ACC112 (cell line): ENCODE data around the gene COQ10B.

ENCODE experiments used
- H2AFZ ChIP-seq: fragments of 200-600 bp; sonication (generic); one replicate; pipeline ENCODE4 v1.6.0; 2017; ENCODE audit warnings: antibody characterized with exemption, low read length; ENCODE audit not compliant: unreplicated experiment
- H3K27ac ChIP-seq: fragments of 200-600 bp; sonication (generic); 2 replicates; pipeline ENCODE4 v1.5.1; 2014; ENCODE audit warnings: low read depth, mild to moderate bottlenecking, antibody characterized with exemption, low read length, moderate library complexity
- H3K27me3 ChIP-seq: fragments of 200-600 bp; sonication (generic); 2 replicates; pipeline ENCODE4 v1.6.1; 2014; ENCODE audit warnings: mild to moderate bottlenecking, antibody characterized with exemption, low read length, moderate library complexity, mixed read lengths; ENCODE audit not compliant: insufficient read depth
- H3K36me3 ChIP-seq: fragments of 200-600 bp; sonication (generic); 2 replicates; pipeline ENCODE4 v1.6.1; 2016; ENCODE audit warnings: mild to moderate bottlenecking, antibody characterized with exemption, low read length, moderate library complexity, mixed read lengths; ENCODE audit not compliant: insufficient read depth
- H3K4me1 ChIP-seq: fragments of 200-600 bp; sonication (generic); one replicate; pipeline ENCODE4 v1.6.1; 2016; ENCODE audit warnings: low read length, mixed read lengths; ENCODE audit not compliant: insufficient read depth, unreplicated experiment, control insufficient read depth
- H3K4me3 ChIP-seq: fragments of 200-600 bp; sonication (generic); 2 replicates; pipeline ENCODE4 v1.5.1; 2014; ENCODE audit warnings: mild to moderate bottlenecking, low read depth, low read length
- H3K79me2 ChIP-seq: fragments of 200-600 bp; sonication (generic); one replicate; pipeline ENCODE4 v1.6.0; 2016; ENCODE audit warnings: low read length; ENCODE audit not compliant: control insufficient read depth, unreplicated experiment, insufficient read depth

Gene COQ10B

DNA sequence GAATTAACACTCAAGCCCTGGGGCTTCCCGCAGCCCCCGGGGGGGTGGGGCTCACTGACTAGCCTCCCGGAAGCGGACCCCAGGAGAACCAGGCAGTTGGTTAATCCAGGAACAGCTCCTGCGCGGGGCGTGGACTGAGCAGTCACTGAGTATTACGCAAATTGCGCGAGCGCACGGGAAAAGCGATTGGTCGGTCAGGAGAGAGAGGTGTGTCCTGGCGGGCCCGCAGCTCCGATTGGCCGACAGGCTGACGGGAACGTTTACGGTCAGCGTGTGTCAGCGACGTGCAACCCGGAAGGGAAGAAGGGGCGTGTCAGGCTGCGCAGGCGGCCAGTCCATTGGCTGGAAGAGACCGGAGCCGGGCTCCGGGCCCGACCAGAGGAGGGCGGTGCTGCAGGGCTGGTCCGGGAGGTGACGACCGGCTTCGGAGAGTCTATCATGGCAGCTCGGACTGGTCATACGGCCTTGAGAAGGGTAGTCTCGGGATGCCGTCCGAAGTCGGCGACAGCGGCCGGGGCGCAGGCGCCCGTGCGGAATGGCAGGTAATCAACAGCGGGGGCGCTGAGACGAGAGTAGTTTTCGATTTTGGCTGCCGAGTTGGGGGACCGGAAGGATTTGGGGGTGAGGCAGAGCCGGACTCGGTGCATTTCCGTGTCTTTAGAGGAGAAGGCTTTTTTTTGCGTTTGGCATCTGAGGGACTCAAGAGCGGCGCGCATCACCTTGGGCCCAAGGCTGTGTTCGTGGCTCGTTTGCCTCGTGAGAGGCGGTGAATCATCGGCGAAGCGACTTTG is at the start of gene COQ10B:
Gene COQ10B, plus strand, starts transcription at position 430 of the 791 bp plus-strand sequence. Its CDS starts 9 bp downstream, at position 439.
- Histone ChIP-seq H3K27ac (peak within 1 kb of the TSS; percentile 99), H2AFZ (peak within 1 kb of the TSS; percentile 70), H3K36me3 (0 out of 2 replicates have a peak, but pooled peaks cover 5% of the 10 kb centered on the region), H3K4me1 (peaks cover 11% of the 10 kb centered on the region), H3K79me2 (peaks cover 39% of the 10 kb centered on the region), H3K4me3 (peak within 1 kb of the TSS; percentile 94), H3K27me3 (no peaks in the 10 kb centered on the region)

DNA sequence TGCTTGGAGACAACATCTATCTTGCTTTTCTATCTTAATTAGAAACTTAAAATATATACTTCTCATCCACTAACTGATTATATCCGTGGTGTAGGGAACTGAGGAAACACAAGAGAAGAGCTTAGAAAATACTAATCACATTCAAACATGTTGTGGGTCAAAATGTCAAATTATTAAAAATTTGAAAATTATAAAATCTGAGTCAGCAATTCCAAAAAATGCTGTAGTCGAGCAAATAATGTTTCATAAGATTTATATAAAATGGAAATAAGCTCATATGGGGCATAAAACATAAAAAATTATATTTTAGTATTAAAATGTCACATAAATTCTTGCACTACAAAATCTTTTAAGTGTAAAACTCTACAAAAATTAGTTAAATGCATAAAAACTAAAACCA is 47.8 kb upstream of the COQ10B start:
- Histone ChIP-seq H3K4me1 (peaks cover 6% of the 10 kb centered on the region), H3K36me3 (peaks cover 77% of the 10 kb centered on the region), H2AFZ (no peak overlapping the region), H3K4me3 (no peak overlapping the region), H3K79me2 (peaks cover 7% of the 10 kb centered on the region), H3K27ac (no peak overlapping the region), H3K27me3 (no peaks in the 10 kb centered on the region)

DNA sequence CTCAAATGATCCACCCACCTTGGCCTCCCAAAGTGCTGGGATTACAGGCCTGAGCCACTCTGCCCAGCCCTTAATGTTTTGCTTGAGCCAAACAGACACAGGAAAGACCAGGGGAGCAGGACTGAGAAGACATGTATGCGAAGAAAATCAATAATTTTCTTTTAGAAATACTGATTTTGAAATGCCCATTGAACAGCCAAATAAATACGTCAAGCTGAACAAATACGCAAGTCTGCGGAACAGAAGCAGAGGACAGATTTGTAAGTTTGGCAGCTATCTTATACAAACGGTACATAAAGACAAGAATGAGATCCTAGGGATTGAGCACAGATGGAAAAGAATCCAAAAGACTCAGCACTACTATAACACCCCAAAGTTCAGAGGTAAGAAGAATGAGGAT is 39.3 kb upstream of the COQ10B start:
- Histone ChIP-seq H3K79me2 (peaks cover 28% of the 10 kb centered on the region), H3K36me3 (peaks cover 52% of the 10 kb centered on the region), H3K27me3 (no peaks in the 10 kb centered on the region), H3K4me3 (no peak overlapping the region), H3K4me1 (no peaks in the 10 kb centered on the region), H2AFZ (no peak overlapping the region), H3K27ac (no peak overlapping the region)

DNA sequence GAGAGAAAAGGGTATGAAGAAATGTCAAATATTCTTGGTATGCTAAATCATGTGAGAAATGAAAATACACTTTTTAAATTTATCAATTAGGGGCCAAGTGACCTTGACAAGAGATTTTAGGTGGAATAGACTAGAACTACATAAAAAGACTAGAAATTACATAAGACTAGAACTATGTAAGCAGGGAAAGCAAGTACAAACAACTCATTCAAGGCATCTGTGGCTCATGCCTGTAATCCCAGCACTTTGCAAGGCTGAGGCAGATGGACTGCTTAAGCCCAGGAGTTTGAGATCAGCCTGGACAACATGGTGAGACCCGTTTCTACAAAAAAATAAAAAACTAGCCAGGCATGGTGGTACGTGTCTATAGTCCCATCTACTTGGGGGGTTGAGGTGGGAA is 38.8 kb upstream of the COQ10B start:
- peaks cover 55% of the 10 kb centered on the region for H3K36me3 ChIP-seq
- H3K79me2 ChIP-seq, result peaks cover 32% of the 10 kb centered on the region
- no peak overlapping the region for H2AFZ ChIP-seq
- H3K27me3 ChIP-seq, result no peaks in the 10 kb centered on the region
- H3K27ac ChIP-seq, result no peak overlapping the region
- no peak overlapping the region for H3K4me3 ChIP-seq
- H3K4me1 ChIP-seq, result no peaks in the 10 kb centered on the region

DNA sequence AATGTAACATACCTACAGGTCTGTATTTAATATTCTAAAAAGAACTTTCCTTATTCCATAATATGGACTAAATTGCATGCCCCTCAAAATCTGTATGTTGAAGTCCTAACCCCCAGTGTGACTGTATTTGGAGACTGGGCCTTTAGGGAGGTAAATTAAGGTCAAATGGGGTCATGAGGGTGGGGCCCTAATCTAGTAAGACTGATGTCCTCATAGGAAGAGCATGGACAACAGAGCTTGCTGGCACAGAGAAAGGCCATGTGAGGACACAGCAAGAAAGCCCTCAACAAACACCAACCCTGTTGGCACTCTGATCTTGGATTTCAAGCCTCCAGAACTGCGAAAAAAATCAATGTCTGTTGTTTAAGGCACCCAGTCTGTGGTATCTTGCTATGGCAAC is 37.1 kb upstream of the COQ10B start:
- Histone ChIP-seq H3K79me2 (peaks cover 28% of the 10 kb centered on the region), H3K4me3 (no peak overlapping the region), H2AFZ (no peak overlapping the region), H3K36me3 (peaks cover 48% of the 10 kb centered on the region), H3K4me1 (no peaks in the 10 kb centered on the region), H3K27ac (no peak overlapping the region), H3K27me3 (no peaks in the 10 kb centered on the region)

DNA sequence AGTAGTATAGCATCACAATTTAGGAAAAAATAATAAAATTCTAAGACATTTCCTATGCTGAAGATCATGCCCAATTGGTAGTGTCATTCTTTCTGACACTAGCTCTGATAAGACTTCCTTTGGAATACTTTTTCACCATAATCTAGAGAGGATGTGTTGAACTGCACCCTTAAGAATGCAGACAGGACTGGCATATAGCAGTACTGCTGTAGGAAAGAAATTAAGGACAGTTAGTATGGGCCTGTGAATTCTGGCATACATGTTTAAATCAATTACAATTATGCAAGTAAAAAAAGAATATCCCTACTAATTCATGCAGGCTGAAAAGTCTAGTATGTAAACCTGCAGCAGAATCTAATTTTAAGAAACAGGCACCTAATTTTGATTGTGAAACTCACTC is 33.9 kb upstream of the COQ10B start:
- Histone ChIP-seq H3K79me2 (peaks cover 49% of the 10 kb centered on the region), H3K4me3 (no peak overlapping the region), H3K27ac (no peak overlapping the region), H2AFZ (no peak overlapping the region), H3K4me1 (peaks cover 4% of the 10 kb centered on the region), H3K36me3 (peaks cover 42% of the 10 kb centered on the region), H3K27me3 (no peaks in the 10 kb centered on the region)

DNA sequence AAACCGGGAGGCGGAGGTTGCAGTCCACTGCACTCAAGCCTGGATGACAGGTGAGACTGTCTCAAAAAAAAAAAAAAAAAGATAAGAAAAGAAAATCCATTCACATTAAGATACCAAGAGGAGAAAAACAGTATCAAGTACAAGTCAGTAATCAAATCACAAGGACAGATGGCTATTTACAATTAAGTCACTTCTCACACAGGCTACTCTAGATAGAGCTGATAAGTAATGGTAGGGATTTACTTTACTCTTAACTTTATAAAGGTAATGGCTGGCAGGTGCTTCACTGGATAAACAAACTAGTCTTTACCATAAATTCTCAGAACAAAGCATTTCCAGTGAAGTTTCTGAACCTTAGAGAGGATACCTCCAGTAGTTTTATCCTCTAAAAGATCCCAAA is 30.0 kb upstream of the COQ10B start:
- Histone ChIP-seq H3K79me2 (peaks cover 75% of the 10 kb centered on the region), H3K4me1 (peaks cover 12% of the 10 kb centered on the region), H3K27me3 (no peaks in the 10 kb centered on the region), H2AFZ (no peak overlapping the region), H3K36me3 (peaks cover 16% of the 10 kb centered on the region), H3K4me3 (no peak overlapping the region), H3K27ac (no peak overlapping the region)

DNA sequence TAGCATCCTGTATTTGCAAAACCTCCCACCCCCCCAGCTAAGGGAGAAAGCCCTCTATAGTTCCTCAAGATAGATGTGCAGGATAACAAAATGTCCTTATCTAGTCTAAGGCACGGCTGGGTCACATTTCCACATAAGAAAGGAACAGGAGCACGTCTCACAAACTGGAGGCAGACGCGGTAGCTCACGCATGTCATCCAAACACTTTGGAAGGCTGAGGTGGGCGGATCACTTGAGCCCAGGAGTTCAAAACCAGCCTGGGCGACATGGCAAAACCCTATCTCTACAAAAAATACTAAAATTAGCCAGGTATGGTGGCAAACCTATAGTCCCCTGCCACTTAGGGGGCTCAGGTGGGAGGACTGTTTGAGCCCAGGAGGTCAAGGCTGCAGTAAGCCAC is 27.8 kb upstream of the COQ10B start:
- Histone ChIP-seq H2AFZ (no peak overlapping the region), H3K79me2 (peaks cover 90% of the 10 kb centered on the region), H3K4me3 (no peak overlapping the region), H3K36me3 (no peaks in the 10 kb centered on the region), H3K27me3 (no peaks in the 10 kb centered on the region), H3K4me1 (peaks cover 12% of the 10 kb centered on the region), H3K27ac (no peak overlapping the region)

DNA sequence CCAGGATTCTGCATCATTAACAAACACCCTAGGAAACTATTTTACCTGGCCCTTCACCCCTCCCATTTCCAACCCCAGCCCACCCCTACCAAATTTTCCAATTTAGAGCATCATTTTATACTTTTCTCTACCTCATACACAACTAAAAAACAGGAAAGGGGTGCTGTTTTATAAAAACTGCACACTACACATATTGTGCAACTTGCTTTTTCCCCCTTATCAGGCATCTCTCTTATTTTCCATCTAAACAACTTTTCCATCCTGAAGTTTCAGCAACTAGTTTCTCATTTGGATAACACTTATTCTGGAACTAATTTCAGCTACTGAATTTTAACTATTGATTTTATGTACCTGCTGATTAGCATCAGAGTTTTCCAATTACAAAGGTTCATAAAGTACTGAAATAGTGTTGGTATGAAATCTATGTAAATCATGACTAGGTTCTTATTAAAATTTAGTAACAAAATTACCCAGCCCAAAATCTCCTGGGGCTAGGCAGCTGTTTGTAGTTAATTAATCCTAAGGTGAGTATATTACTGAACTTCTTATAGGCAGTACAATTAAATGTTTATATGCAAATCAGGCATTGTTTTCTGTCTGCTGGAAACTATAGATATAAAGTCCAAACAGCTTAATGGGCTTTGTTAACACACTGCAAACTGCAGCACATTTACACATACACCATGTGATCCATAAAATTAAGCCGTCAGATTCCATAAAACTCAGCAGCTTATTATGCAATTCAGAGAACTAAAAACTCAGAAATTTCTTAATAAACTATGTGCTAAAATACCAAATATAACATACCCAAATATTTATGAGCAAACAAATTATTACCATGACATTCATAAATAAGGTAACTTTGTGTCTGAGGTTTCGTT is 26.4 kb upstream of the COQ10B start:
- Histone ChIP-seq H3K36me3 (no peaks in the 10 kb centered on the region), H3K4me3 (no peak overlapping the region)

DNA sequence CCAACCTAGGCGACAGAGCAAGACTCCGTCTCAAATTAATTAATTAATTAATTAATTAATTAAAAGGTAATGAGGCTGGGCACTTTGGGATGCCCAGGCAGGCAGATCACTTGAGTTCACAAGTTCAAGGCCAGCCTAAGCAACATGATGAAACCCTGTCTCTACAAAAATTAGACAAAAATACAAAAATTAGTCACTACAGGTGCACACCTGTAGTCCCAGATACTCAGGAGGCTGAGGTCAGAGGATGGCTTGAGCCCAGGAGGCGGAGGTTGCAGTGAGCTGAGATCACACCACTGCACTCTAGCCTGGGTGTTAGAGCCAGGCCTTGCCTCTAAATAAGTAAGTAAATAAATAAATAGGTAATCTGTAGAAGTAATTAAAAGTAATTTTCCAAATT is 25.4 kb upstream of the COQ10B start:
- Histone ChIP-seq H3K79me2 (peaks cover 99% of the 10 kb centered on the region), H2AFZ (no peak overlapping the region), H3K36me3 (no peaks in the 10 kb centered on the region), H3K27me3 (no peaks in the 10 kb centered on the region), H3K4me1 (peaks cover 28% of the 10 kb centered on the region), H3K27ac (no peak overlapping the region), H3K4me3 (no peak overlapping the region)

More for the DNA sequence above, 26.4 kb upstream of the COQ10B start:
- Histone ChIP-seq H3K27ac (no peak overlapping the region), H2AFZ (no peak overlapping the region), H3K4me1 (peaks cover 20% of the 10 kb centered on the region), H3K27me3 (no peaks in the 10 kb centered on the region), H3K79me2 (peaks cover 98% of the 10 kb centered on the region)
